ENCODE data around the gene TBC1D20. TPM values are rescaled to one million over a fixed set of nuclear protein-coding genes. Genes with fewer than 3 reads are reported as not detected.

TBC1D20 gene
- total RNA-seq, 2 donors from 2014 or later, result 20.5 to 21.9 TPM

DNA sequence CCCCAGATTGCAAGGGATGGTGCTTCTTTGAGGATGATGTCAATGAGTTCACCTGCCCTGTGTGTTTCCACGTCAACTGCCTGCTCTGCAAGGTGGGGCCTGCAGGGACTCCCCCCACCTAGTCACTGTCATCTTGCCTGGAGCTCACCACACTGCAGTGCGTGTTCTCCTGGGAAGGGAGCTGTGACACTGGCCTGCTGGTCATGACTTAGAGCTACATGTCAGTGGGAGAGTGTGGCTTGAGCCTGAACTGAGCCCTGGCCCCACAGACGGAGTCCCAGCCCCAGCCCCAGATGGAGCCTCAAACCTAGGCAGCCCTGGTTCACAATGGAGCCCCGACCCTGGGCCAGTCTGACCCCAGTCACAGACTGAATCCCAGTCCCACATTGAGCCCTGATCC is 34.9 kb downstream of the TBC1D20 start:
- Mint-ChIP-seq H3K36me3 (ENCODE audit: low read depth) (peaks cover 91% of the 10 kb centered on the region), H3K27me3 (no peaks in the 10 kb centered on the region), H3K4me3 (no peak overlapping the region), H3K27ac (no peak overlapping the region), H3K4me1 (peaks cover 5% of the 10 kb centered on the region), H3K9me3 (no peaks in the 10 kb centered on the region)
- ATAC-seq (replicated peaks), result no peak

DNA sequence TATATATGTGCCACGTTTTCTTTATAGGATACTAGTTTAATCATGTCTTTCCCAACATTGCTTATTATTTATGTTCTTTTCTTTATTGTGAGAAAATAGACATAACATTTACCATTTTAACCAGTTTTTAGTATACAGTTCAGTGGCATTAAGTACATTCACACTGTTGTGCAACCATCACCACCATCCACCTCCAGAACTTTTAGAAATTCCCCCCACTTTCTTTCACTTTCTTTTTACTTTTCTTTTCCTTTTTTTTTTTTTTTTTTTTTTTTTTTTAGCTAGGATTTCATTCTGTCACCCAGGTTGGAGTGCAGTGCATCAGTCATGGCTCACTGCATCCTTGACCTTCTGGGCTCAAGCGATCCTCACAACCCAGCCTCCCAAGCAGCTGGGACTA is 35.8 kb downstream of the TBC1D20 start:
- no peaks in the 10 kb centered on the region for H3K9me3 Mint-ChIP-seq
- H3K27ac Mint-ChIP-seq, result peak overlapping the region; percentile 8
- H3K27me3 Mint-ChIP-seq, result no peaks in the 10 kb centered on the region
- H3K4me1 Mint-ChIP-seq, result peaks cover 5% of the 10 kb centered on the region
- H3K4me3 Mint-ChIP-seq, result no peak overlapping the region
- no peak for ATAC-seq (replicated peaks)
- peaks cover 96% of the 10 kb centered on the region for H3K36me3 Mint-ChIP-seq (ENCODE audit: low read depth)

DNA sequence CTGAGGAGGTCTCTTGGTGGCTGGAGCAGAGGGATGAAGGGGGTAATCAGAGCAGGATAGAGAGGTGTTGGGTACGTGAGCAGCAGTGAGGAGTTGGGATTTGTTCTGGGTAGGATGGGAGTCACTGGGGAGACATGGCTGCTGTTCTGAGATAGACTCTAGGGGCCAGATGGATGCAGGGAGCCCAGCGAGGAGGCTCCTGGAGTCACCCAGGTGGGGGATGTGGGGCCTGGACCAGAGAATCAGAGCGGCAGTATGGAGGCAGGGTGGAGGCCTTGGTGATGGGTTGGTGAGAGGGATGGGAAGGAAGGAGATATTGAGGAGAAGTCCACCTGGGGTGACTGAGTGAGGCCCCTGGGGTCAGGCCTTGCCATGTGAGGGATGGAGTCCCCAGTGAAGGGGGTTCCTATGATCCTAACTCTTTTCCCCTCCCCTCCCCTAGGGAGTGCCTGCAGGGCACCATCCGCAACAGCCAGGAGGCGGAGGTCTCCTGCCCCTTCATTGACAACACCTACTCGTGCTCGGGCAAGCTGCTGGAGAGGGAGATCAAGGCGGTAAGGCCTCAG is 40.6 kb downstream of the TBC1D20 start:
- Mint-ChIP-seq H3K4me3 (no peak overlapping the region), H3K27ac (peak overlapping the region; percentile 1), H3K36me3 (ENCODE audit: low read depth) (peaks cover 90% of the 10 kb centered on the region), H3K9me3 (no peaks in the 10 kb centered on the region), H3K4me1 (peaks cover 5% of the 10 kb centered on the region), H3K27me3 (no peaks in the 10 kb centered on the region)
- no peak for ATAC-seq (replicated peaks)

DNA sequence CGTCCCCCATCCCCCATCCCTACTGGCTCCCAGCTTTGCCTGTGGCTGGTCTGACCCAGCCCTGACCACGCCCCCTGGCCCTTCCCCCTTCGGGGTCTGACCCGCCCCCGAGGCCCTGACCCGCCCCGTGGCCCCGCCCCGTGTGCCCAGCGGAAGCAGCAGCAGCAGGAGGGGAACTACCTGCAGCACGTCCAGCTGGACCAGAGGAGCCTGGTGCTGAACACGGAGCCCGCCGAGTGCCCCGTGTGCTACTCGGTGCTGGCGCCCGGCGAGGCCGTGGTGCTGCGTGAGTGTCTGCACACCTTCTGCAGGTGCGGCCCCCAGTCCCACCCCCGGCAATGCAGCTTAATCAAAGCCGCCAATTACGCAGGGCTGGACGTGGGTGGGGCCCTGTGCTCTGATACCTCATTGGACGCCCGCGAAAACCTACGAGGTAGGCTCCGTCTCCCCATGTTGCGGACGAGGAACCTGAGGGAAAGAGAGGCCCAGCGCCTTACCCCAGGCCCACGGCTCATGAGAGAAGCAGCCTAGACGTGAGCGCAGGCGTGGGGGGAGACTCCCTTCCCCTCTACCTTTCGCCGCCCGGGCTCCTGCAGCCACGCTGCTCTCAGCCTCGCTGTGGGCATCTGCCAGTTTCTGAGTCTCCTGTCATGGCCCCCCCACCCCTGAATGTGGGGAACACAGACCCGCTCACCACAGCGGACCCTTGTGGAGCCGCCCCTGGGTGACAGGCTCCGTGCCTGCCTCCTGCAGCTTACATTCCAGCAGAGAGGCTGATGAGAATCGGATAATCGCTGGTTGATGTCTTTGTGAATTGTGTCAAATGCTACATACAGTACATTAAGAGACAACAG is 41.4 kb downstream of the TBC1D20 start:
- no peak overlapping the region for H3K4me3 Mint-ChIP-seq
- peaks cover 90% of the 10 kb centered on the region for H3K36me3 Mint-ChIP-seq (ENCODE audit: low read depth)
- H3K27me3 Mint-ChIP-seq, result no peaks in the 10 kb centered on the region
- H3K27ac Mint-ChIP-seq, result peak overlapping the region; percentile 1
- H3K4me1 Mint-ChIP-seq, result no peaks in the 10 kb centered on the region
- no peak for ATAC-seq (replicated peaks)
- no peaks in the 10 kb centered on the region for H3K9me3 Mint-ChIP-seq

DNA sequence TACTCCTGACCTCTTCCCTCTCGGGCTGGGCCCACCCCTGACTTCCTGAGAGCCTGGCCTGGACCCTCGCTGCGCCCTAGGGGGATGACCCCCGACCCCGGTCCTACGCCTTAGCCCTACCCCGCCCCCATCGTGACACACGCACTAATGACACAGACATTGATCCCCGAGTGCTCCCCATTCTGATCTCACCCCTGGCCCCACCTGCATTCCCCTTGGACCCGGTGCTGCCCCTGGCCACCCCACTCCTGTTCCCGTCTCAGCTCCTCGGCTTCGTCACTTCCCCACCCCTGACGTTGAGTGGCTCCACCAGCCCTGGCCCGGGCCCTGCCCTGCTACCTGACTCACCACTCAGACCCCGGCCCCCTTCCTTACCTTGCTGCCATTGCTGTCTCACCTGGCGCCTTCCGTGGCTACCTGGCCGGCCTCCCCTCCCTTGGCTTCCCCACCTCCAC is 42.1 kb downstream of the TBC1D20 start:
- H3K36me3 Mint-ChIP-seq (ENCODE audit: low read depth), result peaks cover 90% of the 10 kb centered on the region
- H3K27ac Mint-ChIP-seq, result no peak overlapping the region
- H3K4me1 Mint-ChIP-seq, result no peaks in the 10 kb centered on the region
- H3K27me3 Mint-ChIP-seq, result no peaks in the 10 kb centered on the region
- H3K9me3 Mint-ChIP-seq, result no peaks in the 10 kb centered on the region
- no peak for ATAC-seq (replicated peaks)
- H3K4me3 Mint-ChIP-seq, result no peak overlapping the region

DNA sequence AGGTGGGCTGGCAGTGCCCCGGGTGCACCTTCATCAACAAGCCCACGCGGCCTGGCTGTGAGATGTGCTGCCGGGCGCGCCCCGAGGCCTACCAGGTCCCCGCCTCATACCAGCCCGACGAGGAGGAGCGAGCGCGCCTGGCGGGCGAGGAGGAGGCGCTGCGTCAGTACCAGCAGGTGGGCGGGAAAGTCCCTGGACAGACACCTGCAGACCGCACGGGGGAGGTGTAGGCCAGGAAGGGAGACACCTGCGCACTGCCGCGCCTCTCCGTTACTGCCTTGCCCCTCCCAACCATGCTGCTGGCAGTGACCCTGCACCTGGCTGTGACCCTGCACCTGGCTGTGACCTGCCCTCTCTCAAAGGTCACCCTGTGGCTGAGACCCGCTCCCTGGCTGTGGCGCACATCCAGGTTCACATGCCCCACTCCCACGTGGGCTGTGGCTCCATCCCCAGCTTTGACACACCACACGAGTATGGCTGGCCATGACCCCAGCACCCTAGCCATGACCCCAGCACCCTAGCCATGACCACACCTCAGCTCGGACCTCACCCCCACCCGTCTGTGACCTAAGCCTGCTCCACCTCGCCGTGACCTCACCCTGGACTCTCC is 42.7 kb downstream of the TBC1D20 start:
- no peak overlapping the region for H3K4me3 Mint-ChIP-seq
- H3K36me3 Mint-ChIP-seq (ENCODE audit: low read depth), result peaks cover 86% of the 10 kb centered on the region
- no peaks in the 10 kb centered on the region for H3K4me1 Mint-ChIP-seq
- no peak for ATAC-seq (replicated peaks)
- no peaks in the 10 kb centered on the region for H3K9me3 Mint-ChIP-seq
- H3K27ac Mint-ChIP-seq, result no peak overlapping the region
- no peaks in the 10 kb centered on the region for H3K27me3 Mint-ChIP-seq

DNA sequence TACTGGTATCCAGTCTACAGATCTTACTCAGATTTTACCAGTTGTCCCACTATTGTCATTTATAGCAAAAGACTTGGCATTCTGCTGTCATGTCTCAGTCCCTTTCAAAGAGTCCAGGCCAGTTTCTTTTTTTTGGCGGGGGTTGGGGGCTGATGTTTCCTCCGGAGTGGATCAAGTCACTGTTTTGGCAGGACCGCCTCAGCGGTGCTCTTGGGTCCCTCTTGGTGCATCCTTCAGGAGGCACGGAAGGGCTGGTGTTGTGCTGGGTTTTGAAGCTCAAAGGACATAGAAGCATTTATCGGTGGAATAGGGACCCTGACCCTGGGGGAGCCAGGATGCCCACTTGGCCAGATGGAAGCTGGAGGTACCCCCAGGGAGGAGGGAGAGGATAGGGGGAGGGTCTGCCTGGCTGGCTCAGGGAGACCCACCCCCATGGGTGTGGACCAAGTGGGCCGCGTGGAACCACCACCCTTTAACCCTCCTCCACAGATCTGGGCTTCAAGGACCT is 43.4 kb downstream of the TBC1D20 start:
- Mint-ChIP-seq H3K36me3 (ENCODE audit: low read depth) (peaks cover 84% of the 10 kb centered on the region), H3K4me1 (no peaks in the 10 kb centered on the region), H3K27me3 (no peaks in the 10 kb centered on the region), H3K9me3 (no peaks in the 10 kb centered on the region), H3K27ac (no peak overlapping the region), H3K4me3 (no peak overlapping the region)
- no peak for ATAC-seq (replicated peaks)

DNA sequence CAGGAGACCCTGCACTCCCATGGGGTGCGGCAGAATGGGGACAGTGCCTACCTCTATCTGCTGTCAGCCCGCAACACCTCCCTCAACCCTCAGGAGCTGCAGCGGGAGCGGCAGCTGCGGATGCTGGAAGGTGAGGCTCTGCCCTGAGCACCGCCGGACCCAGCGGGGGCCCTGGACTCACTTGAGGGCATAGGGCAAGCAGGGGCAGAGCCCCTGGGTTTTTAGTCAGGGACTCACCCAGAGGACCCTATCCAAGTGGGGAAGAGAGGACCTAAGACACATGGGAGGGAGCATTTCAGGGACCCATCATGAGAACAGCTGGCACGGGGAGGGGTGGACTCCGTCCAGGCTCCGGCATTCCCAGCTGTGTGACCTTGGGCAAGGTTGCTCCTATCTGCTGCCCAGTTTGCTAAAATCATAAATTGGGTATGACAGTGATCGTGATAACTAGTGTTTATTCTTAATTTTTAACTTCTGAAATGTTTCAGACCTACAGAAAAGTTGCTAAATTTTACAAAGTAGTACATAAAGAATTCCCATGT is 44.5 kb downstream of the TBC1D20 start:
- peaks cover 7% of the 10 kb centered on the region for H3K4me1 Mint-ChIP-seq
- H3K27me3 Mint-ChIP-seq, result no peaks in the 10 kb centered on the region
- ATAC-seq (replicated peaks), result no peak
- no peaks in the 10 kb centered on the region for H3K9me3 Mint-ChIP-seq
- H3K4me3 Mint-ChIP-seq, result no peak overlapping the region
- H3K36me3 Mint-ChIP-seq (ENCODE audit: low read depth), result peaks cover 85% of the 10 kb centered on the region
- no peak overlapping the region for H3K27ac Mint-ChIP-seq

DNA sequence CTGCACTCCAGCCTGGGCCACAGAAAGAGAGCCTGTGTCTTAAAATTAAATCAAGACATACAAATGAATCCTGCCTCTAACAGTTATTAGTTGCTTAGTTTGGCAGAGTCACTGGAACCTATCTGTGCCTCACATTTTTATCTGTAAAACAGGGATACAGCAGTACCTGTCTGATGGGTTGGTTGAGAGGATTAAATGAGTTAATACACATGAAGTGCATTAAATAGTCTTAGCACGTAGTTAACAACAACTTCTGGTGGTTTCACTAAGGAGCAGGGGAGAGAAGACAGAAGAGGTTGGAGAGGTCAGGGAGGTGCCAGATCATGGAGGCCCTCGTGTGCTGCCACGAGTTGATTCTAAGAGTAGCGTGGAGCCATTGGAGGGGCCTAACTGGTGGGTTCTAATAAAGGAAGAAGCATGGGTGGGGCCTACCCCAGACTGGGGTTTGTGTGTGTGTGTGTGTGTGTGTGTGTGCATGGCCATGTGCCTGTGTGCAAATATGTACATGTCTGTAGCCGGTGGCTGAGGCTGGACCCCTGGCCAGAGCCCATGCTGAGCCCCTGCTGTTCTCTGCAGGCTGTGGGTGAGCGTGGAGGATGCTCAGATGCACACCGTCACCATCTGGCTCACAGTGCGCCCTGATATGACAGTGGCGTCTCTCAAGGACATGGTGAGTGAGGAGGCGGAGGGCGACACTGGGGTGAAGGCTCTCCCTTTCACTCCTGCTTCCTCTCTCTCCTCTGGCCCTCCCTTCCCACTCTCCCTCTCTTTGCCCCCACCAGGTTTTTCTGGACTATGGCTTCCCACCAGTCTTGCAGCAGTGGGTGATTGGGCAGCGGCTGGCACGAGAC is 45.2 kb downstream of the TBC1D20 start:
- Mint-ChIP-seq H3K27ac (no peak overlapping the region), H3K9me3 (no peaks in the 10 kb centered on the region), H3K4me3 (no peak overlapping the region), H3K4me1 (peaks cover 12% of the 10 kb centered on the region), H3K27me3 (no peaks in the 10 kb centered on the region), H3K36me3 (ENCODE audit: low read depth) (peaks cover 85% of the 10 kb centered on the region)
- ATAC-seq (replicated peaks), result no peak

DNA sequence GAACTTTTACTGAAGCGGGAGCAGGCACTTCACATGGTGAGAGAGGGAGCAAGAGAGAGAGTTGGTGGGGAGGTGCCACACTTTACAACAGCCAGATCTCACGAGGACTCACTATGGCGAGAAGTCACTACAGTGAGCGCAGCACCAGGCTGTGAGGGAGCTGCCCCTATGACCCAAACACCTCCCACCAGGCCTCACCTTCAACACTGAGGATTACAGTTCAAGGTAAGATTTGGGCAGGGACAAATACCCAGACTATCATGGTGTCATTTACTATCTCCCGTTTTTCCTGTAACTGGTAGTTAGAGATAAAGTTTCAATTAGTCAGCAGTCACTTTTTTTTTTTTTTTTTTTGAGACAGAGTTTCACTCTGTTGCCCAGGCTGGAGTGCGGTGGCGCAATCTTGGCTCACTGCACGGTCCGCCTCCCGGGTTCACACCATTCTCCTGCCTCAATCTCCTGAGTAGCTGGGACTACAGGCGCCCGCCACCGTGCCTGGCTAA is 46.5 kb downstream of the TBC1D20 start:
- Mint-ChIP-seq H3K27ac (no peak overlapping the region), H3K4me1 (peaks cover 15% of the 10 kb centered on the region), H3K36me3 (ENCODE audit: low read depth) (peaks cover 85% of the 10 kb centered on the region)

DNA sequence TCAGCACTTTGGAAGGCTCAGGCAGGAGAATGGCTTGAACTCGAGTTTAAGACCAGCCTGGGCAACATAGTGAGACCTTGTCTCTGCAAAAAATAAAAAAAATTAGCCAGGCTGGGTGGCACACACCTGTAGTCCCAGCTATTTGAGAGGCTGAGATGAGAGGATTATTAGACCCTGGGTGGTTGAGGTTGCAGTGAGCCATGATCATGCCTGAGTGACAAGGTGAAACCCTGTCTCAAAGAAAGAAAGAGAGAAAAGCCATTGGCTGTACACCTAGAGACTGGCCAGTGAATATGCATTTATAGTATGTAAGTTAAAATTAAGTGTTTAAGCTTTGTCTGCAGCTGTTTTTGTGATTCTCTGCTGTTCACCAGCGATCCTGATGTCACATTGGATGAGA is 48.2 kb downstream of the TBC1D20 start:
- Mint-ChIP-seq H3K4me3 (no peak overlapping the region), H3K4me1 (peaks cover 32% of the 10 kb centered on the region), H3K9me3 (no peaks in the 10 kb centered on the region), H3K27me3 (no peaks in the 10 kb centered on the region), H3K36me3 (ENCODE audit: low read depth) (peaks cover 92% of the 10 kb centered on the region), H3K27ac (no peak overlapping the region)
- ATAC-seq (replicated peaks), result no peak

More for the DNA sequence above, 46.5 kb downstream of the TBC1D20 start:
- no peaks in the 10 kb centered on the region for H3K27me3 Mint-ChIP-seq
- H3K4me3 Mint-ChIP-seq, result no peak overlapping the region
- H3K9me3 Mint-ChIP-seq, result no peaks in the 10 kb centered on the region
- no peak for ATAC-seq (replicated peaks)

DNA sequence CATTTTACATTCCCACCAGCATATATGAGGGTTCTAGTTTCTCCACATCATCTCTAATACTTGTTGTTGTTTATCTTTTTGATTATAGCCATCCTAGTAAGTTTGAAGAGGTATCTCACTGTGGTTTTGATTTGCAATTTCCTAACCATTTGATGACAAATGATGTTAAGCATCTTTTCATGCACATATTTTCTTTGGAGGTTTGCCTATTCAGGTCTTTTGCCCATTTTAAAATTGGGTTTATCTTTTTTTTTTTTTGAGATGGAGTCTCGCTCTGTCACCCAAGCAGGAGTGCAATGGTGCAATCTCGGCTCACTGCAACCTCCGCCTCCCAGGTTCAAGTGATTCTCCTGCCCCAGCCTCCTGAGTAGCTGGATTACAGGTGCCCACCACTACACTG is 50.3 kb downstream of the TBC1D20 start:
- no peak for ATAC-seq (replicated peaks)
- no peaks in the 10 kb centered on the region for H3K9me3 Mint-ChIP-seq
- H3K36me3 Mint-ChIP-seq (ENCODE audit: low read depth), result peaks cover 85% of the 10 kb centered on the region
- H3K27me3 Mint-ChIP-seq, result no peaks in the 10 kb centered on the region
- no peak overlapping the region for H3K4me3 Mint-ChIP-seq
- H3K4me1 Mint-ChIP-seq, result peaks cover 37% of the 10 kb centered on the region
- no peak overlapping the region for H3K27ac Mint-ChIP-seq

DNA sequence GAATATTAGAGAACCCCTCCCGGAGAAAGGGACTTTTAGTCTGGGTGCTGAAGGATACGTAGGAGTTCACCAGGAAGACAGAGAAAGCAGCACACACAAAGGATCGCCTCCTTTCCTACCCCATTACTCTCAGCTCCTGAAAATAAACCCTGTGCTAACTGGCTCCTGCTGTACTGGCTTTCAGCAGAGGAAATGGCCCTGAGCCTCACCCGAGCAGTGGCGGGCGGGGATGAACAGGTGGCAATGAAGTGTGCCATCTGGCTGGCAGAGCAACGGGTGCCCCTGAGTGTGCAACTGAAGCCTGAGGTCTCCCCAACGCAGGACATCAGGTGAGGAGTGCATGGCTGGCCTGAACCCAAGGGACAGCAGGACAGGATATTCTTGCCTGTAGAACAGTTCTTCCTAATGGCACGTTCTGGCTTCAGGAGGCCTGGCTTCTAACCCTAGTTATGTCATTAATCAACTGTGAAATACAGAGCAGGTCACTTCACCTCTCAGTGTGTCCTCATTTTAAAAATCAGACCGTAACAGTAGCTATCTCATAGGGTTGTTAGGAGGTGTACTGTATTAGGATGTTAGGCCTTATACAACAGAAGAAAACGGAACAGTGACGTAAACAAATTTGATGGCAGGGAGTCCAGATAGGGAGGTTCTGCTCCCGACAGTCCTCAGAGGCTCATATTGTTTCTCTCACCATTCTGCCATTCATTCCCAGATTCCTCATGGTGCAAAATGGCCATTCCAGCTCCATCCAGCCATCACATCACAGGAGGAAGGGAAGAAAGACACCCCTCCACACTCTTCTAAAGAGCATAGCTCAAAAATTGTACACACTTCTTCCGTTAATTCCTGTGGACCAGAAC is 52.4 kb downstream of the TBC1D20 start:
- H3K4me1 Mint-ChIP-seq, result peaks cover 43% of the 10 kb centered on the region
- ATAC-seq (replicated peaks), result no peak
- peak overlapping the region; percentile 94 for H3K27ac Mint-ChIP-seq
- H3K4me3 Mint-ChIP-seq, result peak overlapping the region; percentile 95
- peaks cover 66% of the 10 kb centered on the region for H3K36me3 Mint-ChIP-seq (ENCODE audit: low read depth)
- no peaks in the 10 kb centered on the region for H3K27me3 Mint-ChIP-seq
- H3K9me3 Mint-ChIP-seq, result no peaks in the 10 kb centered on the region

Data from activated T-helper 17 cell treated with anti-CD3 and anti-CD28 coated beads, Interleukin-2, amount 50 U/mL, for 72 hours (primary cell).